Head of caudate nucleus (tissue), 42 donors: ENCODE measurements around the gene C1orf74.
"Not testable (repeated sequence)": the region's sequence is repeated elsewhere in the genome, so short reads cannot be mapped to it uniquely, and the experiment has no call there.

Experiments used
- DNase-seq, 42 donors: peaks; one replicate each; pipeline versions ENCODE4 v3.0.0 to v3.0.0-alpha.2; 2020 to 2021; ENCODE audit warnings: mixed read lengths in 7 of 42
- intact Hi-C: fragments of 100-400 bp; cut with DNase I; formaldehyde crosslinking; loops from one replicate; pipeline ENCODE4 v1.15.0; 2022

Gene C1orf74

GRCh38 chr1:209808059-209808581 is 23.8 kb upstream of the C1orf74 start:
- intact Hi-C loops = no loop called here
- DNase-seq = no peak

GRCh38 chr1:209807509-209807908 is 23.1 kb upstream of the C1orf74 start:
- DNase-seq = no peak
- intact Hi-C loops = no loop called here

- DNase-seq = peak in 26 of 42 donors; percentile 9 to 69 (median 32)
Measured at GRCh38 chr1:209805875-209806760, 21.8 kb upstream of the C1orf74 start, which contains the start of gene IRF6. Gene IRF6 (minus strand): TSS chr1:209806142. CDS start chr1:209801413, 4,729 bp downstream.

GRCh38 chr1:209805341-209805781 is 21.0 kb upstream of the C1orf74 start:
- intact Hi-C loops = no loop called here
- DNase-seq = no peak

More at GRCh38 chr1:209805875-209806760, 21.8 kb upstream of the C1orf74 start, which contains the start of gene IRF6:
- intact Hi-C loops = no loop called here

- intact Hi-C loops = no loop called here
Measured at GRCh38 chr1:209803568-209803967, 19.2 kb upstream of the C1orf74 start.

GRCh38 chr1:209802780-209803152 is 18.4 kb upstream of the C1orf74 start:
- intact Hi-C loops = no loop called here

More at GRCh38 chr1:209803568-209803967, 19.2 kb upstream of the C1orf74 start:
- no peak for DNase-seq

DNA sequence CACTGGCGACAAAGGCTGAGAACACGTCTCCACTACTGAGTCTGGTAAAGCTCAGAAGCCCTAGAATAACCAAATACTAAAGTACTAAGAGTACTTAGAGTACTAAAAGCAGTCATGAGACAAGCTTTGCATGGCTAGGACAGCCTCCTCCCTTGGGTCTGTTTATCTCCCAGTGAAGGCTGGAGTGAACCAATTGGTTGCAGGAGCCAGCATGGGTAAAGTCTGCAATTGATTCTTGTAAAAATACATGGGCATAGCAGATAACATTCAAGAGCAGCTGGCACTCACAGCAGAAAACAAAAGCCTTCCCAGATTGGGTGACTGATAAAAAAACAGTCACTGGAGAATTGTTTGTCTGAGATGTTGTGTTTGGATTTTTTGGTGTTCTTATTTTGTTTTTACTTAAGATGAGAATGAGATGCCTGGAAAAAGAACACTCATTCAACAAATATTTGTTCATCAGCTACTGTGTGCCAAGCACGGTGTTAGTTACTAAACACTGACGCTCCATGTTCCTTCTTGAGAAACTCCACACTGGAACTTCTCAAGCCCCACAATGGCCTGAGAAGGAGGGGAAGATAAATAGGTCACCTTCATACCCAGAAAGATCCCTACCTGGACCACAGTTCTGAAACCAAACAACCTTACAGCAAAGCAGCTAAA is 17.9 kb upstream of the C1orf74 start:
- intact Hi-C loops = no loop called here
- DNase-seq = no peak

More at GRCh38 chr1:209802780-209803152, 18.4 kb upstream of the C1orf74 start:
- no peak for DNase-seq

- intact Hi-C loops = no loop called here
- no peak for DNase-seq
Measured at GRCh38 chr1:209800984-209801834, 16.9 kb upstream of the C1orf74 start.

DNA sequence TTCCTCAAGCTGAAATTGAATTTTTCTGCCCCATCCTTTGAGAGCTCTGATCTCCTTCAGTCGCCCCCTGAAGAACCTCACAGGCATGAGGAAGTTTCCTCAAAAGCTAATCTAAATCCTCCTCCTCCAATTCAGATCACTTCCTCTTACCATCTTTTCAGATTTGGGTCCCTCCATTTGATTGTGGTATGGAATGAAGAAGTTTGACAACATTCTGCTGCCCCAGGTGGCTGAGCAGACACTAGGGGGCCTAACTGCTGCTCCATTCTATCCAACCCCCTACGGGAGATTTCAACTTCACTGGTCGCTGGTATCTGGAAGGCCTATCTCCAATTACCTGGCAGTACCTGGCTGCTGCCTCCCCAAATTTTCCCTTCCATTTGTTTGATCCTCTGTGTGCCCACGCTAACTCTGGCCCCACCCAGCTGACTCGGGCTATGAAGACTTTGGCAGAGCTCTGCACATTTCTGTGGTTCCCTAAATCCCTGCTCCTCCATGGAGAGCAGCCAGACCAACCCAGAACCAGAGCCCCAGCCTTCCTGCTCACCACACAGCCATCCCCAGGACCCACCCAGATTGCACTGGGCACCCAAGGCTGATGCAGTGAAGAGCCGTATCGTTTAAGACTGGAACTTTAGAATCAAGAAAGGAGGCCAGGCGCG is 13.8 kb upstream of the C1orf74 start:
- no peak for DNase-seq
- intact Hi-C loops = no loop called here

GRCh38 chr1:209793711-209794110 is 9.4 kb upstream of the C1orf74 start:
- intact Hi-C loops = not testable (repeated sequence)

GRCh38 chr1:209791920-209792319 is 7.6 kb upstream of the C1orf74 start:
- intact Hi-C loops = no loop called here
- DNase-seq = no peak

More at GRCh38 chr1:209793711-209794110, 9.4 kb upstream of the C1orf74 start:
- not testable (repeated sequence) for DNase-seq

DNA sequence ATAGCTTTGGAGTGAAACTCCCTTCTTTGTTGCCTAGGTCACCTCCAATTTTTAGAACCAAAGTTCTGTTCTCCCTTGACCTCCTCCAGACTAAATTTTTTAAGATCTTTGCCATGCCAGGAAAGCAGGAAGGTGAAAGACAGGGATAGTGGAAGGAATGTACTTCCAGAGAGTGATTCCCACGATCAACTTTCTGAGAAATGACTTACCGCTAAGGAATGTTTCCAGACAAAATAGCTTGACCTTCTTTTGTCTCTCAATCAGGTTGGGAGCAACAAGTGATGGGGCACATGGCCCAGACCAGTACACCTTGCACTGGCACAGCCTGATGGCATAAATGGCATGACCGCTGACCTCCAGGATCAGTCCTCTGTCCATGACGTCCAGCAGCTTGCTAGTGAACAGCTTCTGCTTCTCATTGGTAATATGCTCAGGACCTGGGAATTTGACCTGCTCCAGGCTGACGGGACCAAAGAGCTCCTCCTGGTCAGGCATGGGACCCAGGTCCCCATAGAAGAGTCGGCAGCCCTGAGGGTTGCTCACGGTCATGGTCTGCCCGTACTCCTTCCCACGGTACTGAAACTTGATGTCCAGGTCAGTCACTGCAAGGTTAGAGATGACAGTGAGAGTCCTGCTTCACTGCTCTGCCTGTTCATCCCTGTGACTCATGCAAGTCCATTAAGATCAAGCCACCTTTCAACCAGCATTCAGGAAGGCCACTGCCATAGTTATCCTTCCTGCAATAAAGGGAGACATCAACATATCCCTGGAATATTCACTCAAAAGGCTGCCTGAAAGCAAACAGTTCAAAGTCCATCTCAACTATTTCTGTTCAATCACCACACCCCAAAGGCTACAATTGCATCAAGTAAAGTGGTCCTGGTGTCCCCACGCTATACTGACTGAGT is 6.2 kb upstream of the C1orf74 start:
- intact Hi-C loops = no loop called here
- DNase-seq = no peak

- intact Hi-C loops = loop anchor here (5.0 kb wide), 1 partner anchor 38 kb away; the partner anchor contains the start of gene UTP25
- DNase-seq = no peak
Measured at GRCh38 chr1:209789245-209789644, 4.9 kb upstream of the C1orf74 start.

DNA sequence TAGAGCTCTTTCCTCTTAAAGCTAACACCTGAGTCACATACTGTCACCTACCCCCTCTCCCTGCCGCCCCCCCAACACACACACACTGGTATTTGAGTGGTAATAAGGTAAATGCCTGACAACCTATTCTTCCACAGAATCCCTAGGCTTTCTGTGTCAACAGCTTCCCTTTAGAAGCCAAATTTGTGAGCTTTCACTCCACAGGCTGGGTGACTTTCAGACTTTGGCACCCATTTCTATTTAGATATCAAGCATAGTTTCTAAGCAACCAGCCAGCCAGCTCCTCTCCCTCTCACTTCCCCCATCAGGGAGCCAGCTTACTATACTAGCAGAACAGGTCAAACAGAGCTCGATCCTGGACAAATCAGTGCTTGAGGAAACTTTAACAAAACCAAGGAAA is 3.2 kb upstream of the C1orf74 start:
- DNase-seq = peak in 30 of 42 donors; percentile 8 to 78 (median 43)
- intact Hi-C loops = loop anchor here (5.0 kb wide), 1 partner anchor 40 kb away; the partner anchor contains the start of gene UTP25

DNA sequence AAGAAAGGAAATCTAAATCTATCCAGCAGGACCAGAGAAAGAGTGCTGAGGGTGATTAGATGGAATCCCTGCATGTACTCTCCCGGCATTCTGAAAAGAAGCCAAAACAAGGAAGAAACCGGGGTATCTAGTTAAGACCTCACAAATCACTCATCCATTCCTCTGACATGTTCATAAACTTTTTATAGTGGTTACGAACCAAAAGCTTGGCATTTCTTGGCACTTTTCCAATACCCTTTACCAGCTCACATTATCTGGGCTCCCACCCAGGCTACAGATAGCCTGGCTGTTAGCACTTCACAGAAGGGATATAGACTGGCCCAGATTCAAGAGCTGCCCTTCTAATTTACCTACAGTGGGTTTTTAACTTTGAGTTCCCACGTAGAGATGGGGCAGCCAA is 1.8 kb upstream of the C1orf74 start:
- no peak for DNase-seq
- intact Hi-C loops = loop anchor here (5.0 kb wide), 1 partner anchor 41 kb away; the partner anchor contains the start of gene UTP25

DNA sequence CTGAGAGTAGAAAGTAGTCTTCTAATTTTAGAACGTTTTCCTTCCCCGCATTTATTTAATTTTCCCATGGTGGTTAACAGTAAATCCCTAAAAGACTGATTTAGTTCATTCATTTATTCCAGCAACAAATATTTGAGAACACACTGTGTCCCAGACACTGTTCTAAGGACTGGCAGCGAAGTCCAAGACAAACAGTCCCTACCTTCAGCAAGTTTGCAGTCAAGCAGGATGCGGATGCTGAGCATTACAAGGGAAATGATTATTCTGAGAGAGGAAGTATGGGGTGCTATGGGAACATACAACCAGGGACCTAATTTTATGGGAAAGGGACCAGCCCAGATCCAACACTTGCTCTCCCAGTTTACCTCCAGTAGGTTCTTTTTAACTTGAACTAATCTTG is 1.2 kb upstream of the C1orf74 start:
- intact Hi-C loops = loop anchor here (5.0 kb wide), 1 partner anchor 42 kb away; the partner anchor contains the start of gene UTP25
- no peak for DNase-seq

GRCh38 chr1:209783386-209783785 is 973 bp downstream of the C1orf74 start:
- intact Hi-C loops = no loop called here
- no peak for DNase-seq
